Embryonic facial prominence (tissue), 1 donor: ENCODE data around the gene GRP.

Experiments used
- DNase-seq: peaks from one replicate; pipeline ENCODE4 v3.0.0-alpha.2; 2016; ENCODE audit errors: extremely low spot score

Gene GRP

DNA sequence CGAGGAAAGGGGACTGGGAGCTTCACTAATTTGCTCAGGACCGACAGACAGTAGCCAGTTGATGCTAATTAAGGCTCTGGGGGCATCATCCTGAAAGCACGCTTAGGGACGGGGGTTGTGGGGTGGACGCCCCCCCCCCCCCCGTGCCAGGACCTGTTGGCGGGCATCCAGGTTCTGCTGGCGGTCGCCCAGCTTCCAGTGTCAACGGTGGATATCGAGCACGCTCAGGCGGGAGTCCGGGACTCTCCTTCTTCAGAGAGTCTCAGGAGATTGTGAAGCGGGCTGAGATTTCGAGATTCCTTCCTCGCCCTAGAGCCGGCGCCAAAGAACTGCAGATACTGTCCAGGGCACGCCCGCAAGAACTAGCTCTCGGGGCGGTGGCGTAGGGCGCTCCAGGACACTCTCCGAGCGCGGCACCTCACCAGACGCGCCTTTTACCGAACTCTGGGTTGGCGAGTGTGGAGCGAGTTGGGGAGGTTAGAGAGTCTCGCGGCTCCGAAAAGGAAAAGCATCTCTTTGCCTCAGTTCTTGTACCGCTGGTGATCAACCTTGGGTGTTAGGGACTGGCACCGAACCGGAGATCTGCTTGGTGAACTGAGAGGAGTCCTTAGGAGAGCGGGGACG, 47.7 kb downstream of the GRP start:
- no peak for DNase-seq

DNA sequence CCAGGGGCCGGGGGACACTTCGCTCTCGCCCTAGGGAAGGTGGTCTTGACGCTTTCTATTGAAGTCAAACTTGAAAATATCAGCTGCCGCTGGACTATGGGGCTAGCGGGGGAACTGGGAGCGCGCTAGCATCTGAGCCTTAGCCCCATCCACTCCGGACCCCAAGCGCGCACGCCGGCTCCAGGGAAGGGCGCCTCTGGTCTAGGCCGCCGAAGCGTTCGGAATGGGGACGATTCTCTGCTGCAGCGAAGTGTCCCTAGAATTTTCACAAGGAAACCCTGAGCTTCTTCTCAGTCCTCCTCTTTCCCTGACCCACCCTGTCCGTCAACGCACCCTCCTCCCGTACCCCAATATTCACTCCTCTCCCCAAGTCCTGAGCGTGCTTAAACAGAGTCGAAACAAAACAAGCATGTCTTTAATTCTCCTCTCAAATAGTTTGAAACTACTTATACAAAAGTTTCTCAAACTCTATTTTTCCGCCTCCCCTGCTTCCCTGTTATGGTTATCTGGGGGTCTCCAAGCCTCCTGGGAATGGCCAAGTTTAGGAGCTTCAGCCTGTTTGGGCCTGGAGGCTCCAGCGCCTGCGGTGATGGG, 48.3 kb downstream of the GRP start:
- no peak for DNase-seq

DNA sequence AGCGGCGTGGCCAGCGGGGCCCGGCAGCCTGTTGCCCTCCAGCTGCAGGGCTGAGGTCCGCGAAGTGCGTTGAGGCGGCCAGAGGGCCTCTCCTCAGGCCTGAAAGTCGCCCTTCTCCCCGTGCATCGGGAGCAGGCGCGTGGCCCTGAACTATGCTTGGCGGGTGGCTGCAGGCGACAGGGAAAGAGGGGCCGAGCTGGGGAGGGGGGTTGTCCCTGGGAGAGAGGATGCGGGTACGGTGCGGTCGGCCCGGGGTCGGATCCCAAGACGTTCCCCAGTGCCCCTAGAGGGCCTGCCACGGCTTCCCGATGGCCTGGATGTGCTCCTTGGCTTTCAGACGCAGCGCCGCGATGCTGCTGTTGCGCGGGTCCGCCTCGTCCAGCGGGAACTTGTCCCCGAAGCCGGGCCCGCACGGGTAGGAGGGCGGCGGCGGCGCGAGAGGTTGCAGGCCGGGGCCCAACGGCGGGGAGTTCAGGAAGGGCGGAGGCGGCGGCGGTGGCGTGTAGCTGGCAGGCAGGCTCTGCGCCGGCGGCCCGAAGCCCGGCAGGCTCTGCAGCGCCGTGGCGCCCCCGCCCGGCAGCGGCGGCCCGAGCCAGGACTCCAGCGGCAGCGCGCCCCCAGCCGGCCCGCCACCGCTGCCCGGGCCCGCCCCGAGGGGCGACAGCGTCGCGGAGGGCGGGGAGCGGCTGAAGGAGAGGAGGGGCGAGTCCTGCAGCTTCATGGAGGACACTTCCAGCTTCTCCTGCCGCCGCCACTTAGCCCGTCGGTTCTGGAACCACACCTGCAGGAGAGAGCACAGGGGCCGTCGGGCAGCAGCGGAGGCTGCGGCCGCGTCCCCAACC, 49.0 kb downstream of the GRP start:
- DNase-seq, result no peak

DNA sequence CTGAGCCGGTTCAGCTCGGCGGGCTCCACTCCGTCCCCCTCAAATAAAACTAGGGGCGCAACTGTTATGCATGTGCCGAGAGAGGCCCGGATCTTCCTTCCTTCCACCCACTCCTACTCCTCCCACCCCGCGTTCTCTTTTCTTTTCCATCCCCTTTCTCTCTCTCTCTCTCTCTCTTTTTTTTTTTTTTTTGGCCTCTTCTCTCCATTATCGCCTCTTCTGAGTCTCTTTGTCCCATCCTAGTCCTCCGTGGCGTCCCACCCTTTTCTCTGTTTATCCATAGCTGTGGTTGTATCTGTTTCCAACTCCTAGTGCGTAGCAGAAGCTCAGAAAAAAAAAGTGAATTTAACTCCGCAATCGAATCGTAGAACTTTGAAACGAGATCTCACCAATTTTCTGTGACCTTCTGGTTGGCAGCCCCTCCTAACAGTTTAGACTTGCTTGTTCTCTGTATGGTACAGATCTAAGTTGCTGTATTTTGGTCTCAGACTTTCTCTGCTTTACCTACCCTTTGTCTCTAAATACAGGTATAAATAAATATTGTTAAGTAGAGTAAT, 49.7 kb downstream of the GRP start:
- no peak for DNase-seq

DNA sequence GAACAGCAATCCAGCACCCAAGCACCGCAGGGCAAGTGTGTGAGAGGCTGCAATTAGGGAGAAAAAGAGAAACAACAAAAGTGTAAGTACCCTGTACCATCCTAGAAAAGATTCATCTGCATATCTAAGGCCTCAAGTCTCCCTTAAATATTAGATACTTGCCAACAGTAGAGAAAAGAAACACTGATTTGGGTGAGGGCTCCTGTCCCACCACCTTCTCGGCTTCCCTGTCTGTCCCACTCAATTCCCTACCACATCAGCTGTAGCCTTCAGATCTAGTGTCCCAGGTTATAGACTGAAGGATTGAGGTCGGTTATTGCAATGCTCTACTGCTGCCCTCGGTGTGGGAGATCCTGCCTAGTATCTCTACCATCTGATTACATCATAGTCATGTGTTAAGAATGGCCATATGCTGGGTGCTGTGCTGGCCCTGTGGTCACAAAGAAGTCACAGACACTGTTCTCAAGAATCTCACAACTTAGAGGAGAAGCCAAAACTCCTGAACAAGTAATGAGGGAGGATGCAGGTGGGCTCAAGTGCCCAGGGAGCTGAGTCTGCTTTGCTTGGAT, 50.8 kb downstream of the GRP start:
- no peak for DNase-seq

DNA sequence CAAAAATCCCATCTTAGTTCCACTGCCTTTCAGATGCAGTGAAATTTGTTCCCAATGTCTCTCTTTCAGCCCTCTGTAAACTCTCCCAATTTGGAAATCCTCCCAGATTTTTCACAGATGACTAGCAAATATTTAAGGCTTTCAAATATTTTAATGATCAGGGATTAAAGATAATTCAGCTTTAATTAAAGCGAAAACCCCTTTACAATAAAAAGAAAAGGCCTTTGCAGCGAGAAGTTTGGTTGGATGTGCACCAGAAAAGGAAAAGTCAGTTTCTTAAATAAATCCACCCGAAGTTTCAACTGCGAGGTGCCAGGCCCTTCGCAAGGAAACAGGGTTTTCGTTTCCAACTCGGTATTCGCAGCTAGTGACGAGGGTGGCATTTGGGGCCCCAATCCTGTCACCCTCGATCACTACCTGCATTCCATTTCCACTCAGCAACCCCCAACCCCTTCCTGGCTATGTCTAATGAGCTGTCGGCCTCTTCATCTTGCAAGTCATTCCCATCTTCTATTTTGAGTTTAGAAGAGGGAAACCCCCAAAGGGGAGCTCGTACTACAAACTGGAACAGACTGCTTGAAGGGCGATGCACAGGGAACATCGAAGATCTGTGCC, 51.8 kb downstream of the GRP start:
- DNase-seq, result no peak

DNA sequence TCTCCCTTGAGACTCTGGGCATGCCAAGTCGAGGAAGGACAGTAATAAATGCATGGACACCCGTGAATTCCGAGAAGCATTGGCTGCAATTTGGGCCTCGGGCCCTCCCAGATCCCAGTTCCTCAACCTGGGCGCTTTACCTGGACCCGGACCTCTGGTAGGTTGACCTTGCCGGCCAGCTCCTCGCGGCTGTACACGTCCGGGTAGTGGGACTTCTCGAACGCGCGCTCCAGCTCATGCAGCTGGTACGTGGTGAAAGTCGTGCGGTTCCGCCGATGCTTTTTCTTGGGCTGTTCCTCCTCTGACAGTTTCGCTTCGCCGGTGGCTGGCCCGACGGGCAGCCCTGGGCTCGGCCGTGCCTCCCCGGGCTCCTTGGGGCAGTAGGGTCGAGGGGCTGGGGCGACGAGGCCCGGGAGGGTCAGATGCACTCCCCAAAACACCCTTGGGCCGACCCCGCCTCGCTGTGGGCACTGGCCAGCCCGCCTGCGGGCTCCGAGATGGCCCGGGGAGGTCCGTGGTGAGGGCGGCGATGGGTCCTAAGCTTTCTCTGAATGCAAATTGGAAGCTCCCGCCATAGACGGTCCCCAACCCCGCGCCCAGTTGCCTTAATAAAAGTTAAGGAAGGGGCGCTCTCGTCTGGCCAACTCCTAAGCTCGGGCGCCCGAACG, 52.4 kb downstream of the GRP start:
- no peak for DNase-seq

DNA sequence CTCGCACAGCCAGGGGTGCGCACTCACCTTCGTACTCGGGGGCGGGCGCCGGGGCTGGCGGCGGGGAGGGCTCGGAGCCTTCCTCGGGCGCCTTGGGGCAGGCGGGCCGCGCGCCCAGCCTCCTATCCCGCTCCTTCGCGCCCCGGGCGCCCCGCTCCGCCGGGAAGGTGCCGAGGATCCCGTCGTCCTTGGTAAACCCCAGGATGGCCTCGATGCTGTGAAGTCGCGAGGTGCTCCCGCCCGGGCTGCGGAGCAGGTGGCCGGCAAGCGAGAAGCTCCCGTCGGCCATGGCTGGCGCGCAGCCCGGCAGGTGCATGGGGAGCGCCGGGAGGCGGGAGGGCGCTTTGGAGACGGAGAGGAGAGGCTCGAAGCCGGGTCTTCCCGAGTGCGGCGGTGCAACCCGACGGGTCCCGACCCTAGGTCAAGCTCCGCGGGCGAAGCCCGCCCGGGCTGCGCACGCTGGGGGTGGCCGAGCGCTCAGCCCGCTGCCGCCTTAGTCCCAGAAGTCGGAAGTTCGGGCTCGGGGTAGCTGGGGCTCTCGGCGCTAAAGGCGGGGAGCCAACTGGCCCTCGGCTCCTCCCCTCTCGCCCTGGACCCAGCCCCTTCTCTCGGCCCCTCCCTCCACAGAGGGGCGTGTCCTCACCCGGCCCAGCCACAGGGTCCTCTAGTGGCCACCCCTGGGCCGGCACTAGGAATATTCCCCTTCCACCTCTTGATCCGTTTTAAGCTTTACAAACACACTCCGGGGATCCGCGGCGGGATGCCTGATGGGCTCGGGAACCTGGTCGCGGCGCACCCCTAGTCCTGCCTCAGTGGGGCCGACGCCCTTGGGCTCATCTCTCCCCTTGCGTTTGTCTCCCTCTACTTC, 53.2 kb downstream of the GRP start, which contains the start of gene RAX:
Gene RAX (minus strand): TSS at position 564 of the 868 bp plus-strand sequence. CDS start 248 bp downstream, at position 316.
- no peak for DNase-seq

DNA sequence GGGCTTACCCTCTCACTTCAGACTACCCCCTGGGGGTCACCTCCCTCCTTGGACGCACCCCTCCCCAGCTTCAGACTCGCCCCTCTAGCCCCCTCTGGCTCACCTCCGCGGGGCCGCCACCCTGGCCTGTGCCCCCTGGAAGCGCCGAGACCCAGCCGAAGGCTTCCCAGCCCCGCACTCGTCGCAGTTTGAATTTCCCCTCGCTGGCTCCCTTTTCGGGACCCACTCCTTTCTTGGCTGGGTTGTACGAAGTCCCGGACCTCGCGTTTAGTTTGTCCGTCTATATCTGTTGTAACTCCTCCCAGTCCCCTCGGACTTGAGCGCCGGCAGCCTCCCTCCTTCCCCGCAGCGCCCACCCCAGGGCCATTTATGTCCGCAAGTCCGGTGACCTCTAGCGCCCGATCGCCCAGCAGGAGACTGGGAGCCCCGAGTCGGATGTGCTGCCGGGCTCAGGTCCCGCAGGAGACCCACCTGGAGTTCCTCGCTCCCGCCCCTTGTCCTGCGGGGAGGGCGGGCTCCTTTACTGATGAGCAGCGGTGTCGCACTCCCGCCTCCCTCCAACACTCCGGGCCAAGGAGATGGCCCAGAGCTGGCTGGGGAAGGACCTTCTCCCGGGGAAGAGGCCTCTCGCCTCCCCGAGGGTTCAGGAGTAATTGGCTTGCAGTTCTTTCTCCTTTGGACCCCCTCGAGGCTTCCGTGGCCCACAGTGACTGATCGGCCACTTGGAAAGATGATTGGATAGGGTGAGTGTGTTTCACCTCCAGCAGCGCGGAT, 54.0 kb downstream of the GRP start:
- DNase-seq, result no peak

DNA sequence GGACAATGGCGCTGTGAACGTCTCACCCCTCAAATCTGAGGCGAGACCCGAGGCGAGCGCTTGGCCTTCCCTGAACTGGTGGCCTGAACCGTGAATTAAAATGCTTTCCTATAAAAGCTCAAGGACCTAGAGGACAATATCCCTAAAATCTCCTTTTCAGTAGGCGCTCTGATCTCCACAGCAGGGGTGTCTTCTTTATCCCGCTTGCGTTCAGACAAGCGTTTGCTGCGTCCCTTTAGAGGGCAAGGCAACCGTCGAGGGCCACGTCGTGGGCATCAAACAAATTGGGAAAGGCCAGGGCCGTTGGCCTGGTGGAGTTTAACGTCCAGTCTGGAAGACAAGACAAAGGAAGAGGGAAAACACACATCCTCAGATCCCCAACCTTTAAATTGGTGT, 54.6 kb downstream of the GRP start:
- no peak for DNase-seq

DNA sequence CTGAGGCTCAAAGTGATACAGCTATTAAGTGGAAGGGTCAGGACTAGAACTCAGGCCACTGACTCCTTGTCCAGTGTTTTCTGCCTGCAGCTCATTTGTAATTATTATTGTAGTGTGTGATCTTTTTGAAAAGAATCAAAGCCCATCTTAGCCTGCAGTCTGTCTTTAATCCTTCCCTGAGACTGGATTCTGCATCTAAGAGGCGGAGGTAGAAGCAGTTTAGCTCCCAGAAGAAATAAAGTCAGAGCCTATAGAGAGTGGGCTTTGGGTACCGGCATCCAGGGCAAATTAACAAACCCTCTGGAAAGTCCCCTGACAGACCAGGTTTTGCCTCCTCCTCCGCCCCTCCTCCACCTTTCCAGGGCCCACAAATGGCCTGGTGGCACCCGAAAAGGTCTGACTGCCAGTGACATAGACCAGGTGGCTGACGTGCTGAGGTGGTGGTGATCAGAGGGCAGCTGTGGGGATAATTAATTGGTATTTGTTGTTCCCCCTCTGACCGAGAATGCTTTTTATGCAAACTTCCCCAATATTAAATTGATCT, 55.5 kb downstream of the GRP start:
- no peak for DNase-seq

DNA sequence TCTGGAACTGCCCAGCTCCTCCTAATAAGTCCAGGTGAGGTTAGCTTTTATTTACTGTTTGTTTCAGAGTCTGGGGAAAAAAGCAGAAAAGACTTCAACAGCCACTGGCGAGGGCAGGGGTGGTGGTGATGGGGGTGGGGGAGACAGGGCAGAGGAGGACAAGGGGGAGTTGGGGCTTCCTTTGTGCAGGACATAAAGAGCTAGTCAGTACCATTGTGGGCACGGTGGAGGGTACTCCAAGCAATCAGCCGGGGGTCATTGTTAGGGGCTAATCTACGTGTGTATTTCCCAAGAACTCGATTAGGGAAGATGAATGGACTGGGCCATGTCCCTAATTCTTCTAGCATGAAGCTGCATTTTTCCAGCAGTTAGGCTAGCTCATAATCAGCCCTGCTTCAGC, 56.1 kb downstream of the GRP start:
- no peak for DNase-seq

DNA sequence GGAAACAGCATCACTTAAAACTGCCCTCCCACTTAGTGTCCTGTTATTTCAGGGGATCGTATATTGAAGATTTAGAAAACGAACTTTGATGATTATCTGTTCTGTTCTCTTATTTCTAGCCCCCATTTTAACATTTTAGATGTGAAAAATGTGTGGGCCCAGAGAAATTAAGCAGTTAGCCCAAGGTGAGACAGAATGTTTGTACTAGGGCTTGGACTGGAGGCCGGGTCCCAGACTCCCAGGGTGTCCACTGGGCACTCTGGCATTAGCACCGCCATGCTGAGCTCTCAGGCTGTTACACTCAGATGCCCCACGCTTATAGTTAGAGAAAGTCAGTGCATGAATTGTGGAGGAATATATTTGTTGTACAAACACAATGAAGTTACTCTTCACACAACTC, 58.8 kb downstream of the GRP start:
- no peak for DNase-seq

DNA sequence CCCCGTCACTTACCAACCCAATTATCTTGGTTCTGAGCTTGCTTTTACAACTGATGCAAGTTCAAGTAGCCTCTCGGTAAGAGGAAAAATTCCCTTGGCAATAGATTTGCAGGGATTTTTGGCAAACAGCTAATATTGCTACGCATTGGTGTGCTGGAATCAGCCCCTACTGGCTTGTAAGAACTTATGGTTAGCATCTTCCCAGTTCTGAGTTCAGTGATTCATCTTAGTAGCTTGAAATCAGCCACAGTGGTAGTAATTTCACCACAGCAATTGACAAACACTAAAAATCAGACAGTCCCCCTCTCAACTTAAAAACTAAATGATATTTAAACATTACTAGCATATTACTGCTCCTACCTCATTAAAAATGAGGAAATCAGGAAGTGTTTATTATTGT, 59.2 kb downstream of the GRP start:
- DNase-seq, result no peak

DNA sequence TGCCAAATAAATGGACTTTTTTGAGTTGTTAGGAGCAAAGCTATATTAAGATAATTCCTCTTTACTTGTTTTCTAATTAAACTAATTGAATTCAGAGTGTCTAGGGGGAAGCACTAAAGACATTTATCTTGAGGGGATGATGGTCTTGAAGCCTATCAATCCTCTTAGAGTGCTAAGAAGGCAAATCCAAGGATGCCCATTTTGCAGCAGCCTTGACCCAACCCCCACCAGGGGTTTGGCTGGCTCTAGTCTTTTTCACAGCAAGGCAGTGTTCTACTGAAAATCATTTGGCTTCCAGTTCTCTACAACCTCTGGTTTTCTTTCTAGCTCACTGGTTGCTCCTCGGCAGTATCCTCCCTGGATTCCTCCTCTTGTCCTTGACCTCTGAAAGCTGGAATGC, 59.8 kb downstream of the GRP start:
- no peak for DNase-seq
